Activated B cell treated with CpG ODN at 0.5 μM for 24 hours (primary cell): ENCODE measurements around the gene WDR70. TPM values are rescaled to one million over a fixed set of nuclear protein-coding genes. Genes with fewer than 3 reads are reported as not detected.
"Not testable (repeated sequence)": the region's sequence is repeated elsewhere in the genome, so short reads cannot be mapped to it uniquely, and the experiment has no call there.

Source experiments
- ATAC-seq: fragments of 200-7000 bp; cut with Tn5 transposase; one replicate; pipeline ENCODE4 v1.10.0; 2021; ENCODE audit warnings: low read depth, mild to moderate bottlenecking, moderate library complexity
- CTCF ChIA-PET: fragments of 350-600 bp; sonication (Branson Sonifier 250); formaldehyde crosslinking; loops from one replicate; lab custom pipeline; 2021; ENCODE audit warnings: antibody characterized with exemption; lab: Charles Lee
- POLR2A ChIA-PET: fragments of 350-600 bp; sonication (Branson Sonifier 250); formaldehyde crosslinking; loops from one replicate; lab custom pipeline; 2021; ENCODE audit warnings: antibody characterized with exemption; lab: Charles Lee
- DNase-seq: peaks from one replicate; pipeline ENCODE4 v3.0.0; 2022
- H3K27ac Mint-ChIP-seq: one replicate; pipeline ENCODE4 v1.8.0; 2020; ENCODE audit warnings: mixed read lengths
- H3K27me3 Mint-ChIP-seq: one replicate; pipeline ENCODE4 v1.8.0; 2021; ENCODE audit warnings: mixed read lengths
- H3K36me3 Mint-ChIP-seq: one replicate; pipeline ENCODE4 v1.8.0; 2021; ENCODE audit warnings: low read depth, mixed read lengths
- H3K4me1 Mint-ChIP-seq: one replicate; pipeline ENCODE4 v1.8.0; 2021; ENCODE audit warnings: mixed read lengths
- H3K4me3 Mint-ChIP-seq: one replicate; pipeline ENCODE4 v1.8.0; 2020; ENCODE audit warnings: mild to moderate bottlenecking, mixed read lengths
- H3K9me3 Mint-ChIP-seq: one replicate; pipeline ENCODE4 v1.8.0; 2020; ENCODE audit warnings: mixed read lengths
- CTCF ChIP-seq: fragments of 200-600 bp; IDR thresholded peaks from one replicate; pipeline ENCODE4 v1.8.0; 2022; ENCODE audit warnings: antibody characterized with exemption, mild to moderate bottlenecking
- intact Hi-C: fragments of 100-400 bp; cut with micrococcal nuclease; formaldehyde crosslinking; loops from one replicate; pipeline ENCODE4 v1.15.1; 2024
- total RNA-seq: library from RNA; stranded (reverse); gene quantifications from 2 replicates; pipeline ENCODE4 v1.2.3, GENCODE V29; 2022

WDR70 gene
- total RNA-seq, 1 donor from 2014 or later, result 58.6 TPM

GRCh38 chr5:37683072-37683471, 304.0 kb downstream of the WDR70 start:
- CTCF ChIA-PET, result no interaction called here
- peaks cover 14% of the 10 kb centered on the region for H3K4me1 Mint-ChIP-seq
- no peak overlapping the region for H3K4me3 Mint-ChIP-seq
- ATAC-seq, result no peak
- H3K9me3 Mint-ChIP-seq, result no peaks in the 10 kb centered on the region
- peaks cover 33% of the 10 kb centered on the region for H3K36me3 Mint-ChIP-seq
- intact Hi-C loops, result no loop called here
- TF ChIP-seq CTCF, result no peak
- no peak overlapping the region for H3K27ac Mint-ChIP-seq
- DNase-seq, result no peak
- no peaks in the 10 kb centered on the region for H3K27me3 Mint-ChIP-seq
- POLR2A ChIA-PET, result no interaction called here

- H3K36me3 Mint-ChIP-seq, result peaks cover 37% of the 10 kb centered on the region
- no peak overlapping the region for H3K4me3 Mint-ChIP-seq
- H3K4me1 Mint-ChIP-seq, result peaks cover 7% of the 10 kb centered on the region
- intact Hi-C loops, result no loop called here
- H3K27me3 Mint-ChIP-seq, result no peaks in the 10 kb centered on the region
- H3K9me3 Mint-ChIP-seq, result no peaks in the 10 kb centered on the region
- CTCF ChIA-PET, result no interaction called here
- DNase-seq (no peak), ATAC-seq (no peak)
- H3K27ac Mint-ChIP-seq, result no peak overlapping the region
- POLR2A ChIA-PET, result no interaction called here
- no peak for TF ChIP-seq CTCF
Observed at GRCh38 chr5:37685211-37685610, 306.1 kb downstream of the WDR70 start.

- ATAC-seq, result no peak
Observed at GRCh38 chr5:37685816-37686215, 306.7 kb downstream of the WDR70 start.

GRCh38 chr5:37688925-37689324, 309.8 kb downstream of the WDR70 start:
- H3K4me1 Mint-ChIP-seq, POLR2A ChIA-PET, H3K4me3 Mint-ChIP-seq, intact Hi-C loops, ATAC-seq, DNase-seq, CTCF ChIA-PET, H3K9me3 Mint-ChIP-seq, H3K27me3 Mint-ChIP-seq, H3K27ac Mint-ChIP-seq: not testable (repeated sequence)
- peaks cover 26% of the 10 kb centered on the region for H3K36me3 Mint-ChIP-seq

More at GRCh38 chr5:37685816-37686215, 306.7 kb downstream of the WDR70 start:
- H3K4me1 Mint-ChIP-seq, result peaks cover 2% of the 10 kb centered on the region
- H3K4me3 Mint-ChIP-seq, result no peak overlapping the region
- intact Hi-C loops, result no loop called here
- no peaks in the 10 kb centered on the region for H3K9me3 Mint-ChIP-seq
- ChIA-PET CTCF (no interaction called here), POLR2A (no interaction called here)
- no peak for DNase-seq
- no peak for TF ChIP-seq CTCF
- H3K36me3 Mint-ChIP-seq, result peaks cover 37% of the 10 kb centered on the region
- no peak overlapping the region for H3K27ac Mint-ChIP-seq
- H3K27me3 Mint-ChIP-seq, result no peaks in the 10 kb centered on the region

GRCh38 chr5:37694333-37694732, 315.2 kb downstream of the WDR70 start:
- H3K4me1 Mint-ChIP-seq, intact Hi-C loops, DNase-seq, H3K27me3 Mint-ChIP-seq, H3K4me3 Mint-ChIP-seq, POLR2A ChIA-PET, CTCF ChIA-PET, H3K27ac Mint-ChIP-seq, H3K9me3 Mint-ChIP-seq, ATAC-seq: not testable (repeated sequence)
- H3K36me3 Mint-ChIP-seq, result peaks cover 26% of the 10 kb centered on the region

- Mint-ChIP-seq H3K27me3 (no peaks in the 10 kb centered on the region), H3K4me1 (no peaks in the 10 kb centered on the region), H3K27ac (no peak overlapping the region), H3K9me3 (peaks cover 8% of the 10 kb centered on the region), H3K36me3 (peaks cover 27% of the 10 kb centered on the region), H3K4me3 (no peak overlapping the region)
- TF ChIP-seq CTCF, result no peak
- ChIA-PET POLR2A (no interaction called here), CTCF (no interaction called here)
- intact Hi-C loops, result no loop called here
- DNase-seq, result no peak
- ATAC-seq, result no peak
Observed at GRCh38 chr5:37694867-37695266, 315.7 kb downstream of the WDR70 start.
